Natural killer cell (primary cell): ENCODE data around the gene SLC28A2. TPM values are rescaled to one million over a fixed set of nuclear protein-coding genes. Genes with fewer than 3 reads are reported as not detected.
A peak's percentile ranks its signal among the peaks of the same experiment; 100 is the strongest.

Experiments used
- ATAC-seq, 3 donors: fragments of 150-1000 bp in 2 of 3; fragments of 200-7000 bp in 1 of 3; cut with Tn5 transposase; 1 replicate in 1 of 3; 2 replicates in 2 of 3; pipeline ENCODE4 v1.10.0; 2021; ENCODE audit warnings: mild to moderate bottlenecking in 2 of 3, moderate library complexity in 2 of 3
- DNase-seq, 2 donors: peaks; one replicate each; pipeline versions ENCODE4 v3.0.0 to v3.0.0-alpha.2; 2013 to 2021; ENCODE audit warnings: mixed read lengths in 1 of 2
- H3K27ac ChIP-seq: one replicate; pipeline ENCODE4 v1.5.1; 2013; ENCODE audit warnings: mild to moderate bottlenecking, low read length
- H3K27me3 ChIP-seq: one replicate; pipeline ENCODE4 v1.6.1; 2013; ENCODE audit warnings: low read length; ENCODE audit not compliant: control insufficient read depth, insufficient read depth
- H3K36me3 ChIP-seq: one replicate; pipeline ENCODE4 v1.6.1; 2013; ENCODE audit warnings: low read length; ENCODE audit not compliant: control insufficient read depth, insufficient read depth
- H3K4me1 ChIP-seq: one replicate; pipeline ENCODE4 v1.6.1; 2013; ENCODE audit warnings: low read length; ENCODE audit not compliant: control insufficient read depth, insufficient read depth
- H3K4me3 ChIP-seq: one replicate; pipeline ENCODE4 v1.5.1; 2013; ENCODE audit warnings: low read length
- H3K9me3 ChIP-seq: one replicate; pipeline ENCODE4 v1.6.1; 2013; ENCODE audit warnings: low read length; ENCODE audit not compliant: control insufficient read depth, insufficient read depth
- H3K27ac Mint-ChIP-seq, 2 donors: one replicate each; pipeline ENCODE4 v1.8.0; 2022; ENCODE audit warnings: mild to moderate bottlenecking in 2 of 2, mixed read lengths in 2 of 2, moderate library complexity in 1 of 2
- H3K27me3 Mint-ChIP-seq, 2 donors: one replicate each; pipeline ENCODE4 v1.8.0; 2022; ENCODE audit warnings: low read depth in 2 of 2, mixed read lengths in 2 of 2
- H3K36me3 Mint-ChIP-seq: one replicate; pipeline ENCODE4 v1.8.0; 2022; ENCODE audit warnings: mixed read lengths
- H3K4me1 Mint-ChIP-seq, 2 donors: one replicate each; pipeline ENCODE4 v1.8.0; 2022; ENCODE audit warnings: mixed read lengths in 2 of 2
- H3K4me3 Mint-ChIP-seq: one replicate; pipeline ENCODE4 v1.8.0; 2022; ENCODE audit warnings: mild to moderate bottlenecking, moderate library complexity, mixed read lengths
- H3K9me3 Mint-ChIP-seq, 2 donors: one replicate each; pipeline ENCODE4 v1.8.0; 2022; ENCODE audit warnings: mixed read lengths in 2 of 2
- CTCF ChIP-seq: fragments of 200-600 bp; IDR thresholded peaks from one replicate; pipeline ENCODE4 v1.8.0; 2022; ENCODE audit warnings: antibody characterized with exemption
- WGBS: methylation state at CpG from one replicate; pipeline ENCODE4 v1.1.7; 2013; ENCODE audit warnings: missing lambda C conversion rate; ENCODE audit not compliant: insufficient coverage; 5-methylcytosine and 5-hydroxymethylcytosine counted together
- intact Hi-C: fragments of 100-400 bp; cut with micrococcal nuclease; formaldehyde crosslinking; loops from one replicate; pipeline ENCODE4 v1.14.2; 2022
- total RNA-seq, 4 donors: library from RNA; stranded (reverse); fragments of 120-200 nt in 1 of 4; gene quantifications; one replicate each; pipeline versions ENCODE4 v1.2.3 to v1.2.4, GENCODE V29; 2013 to 2022

SLC28A2 gene
- total RNA-seq, 3 donors from 2014 or later (not counting 1 experiment from before 2014, with no cell fraction given), result not detected

GRCh38 chr15:45225506-45226273, 26.3 kb upstream of the SLC28A2 start:
- no peak for ATAC-seq

GRCh38 chr15:45228931-45229330, 23.1 kb upstream of the SLC28A2 start:
- Histone ChIP-seq H3K4me1 (no peaks in the 10 kb centered on the region), H3K36me3 (no peaks in the 10 kb centered on the region), H3K27ac (no peak overlapping the region), H3K9me3 (peaks cover 5% of the 10 kb centered on the region), H3K4me3 (no peak overlapping the region), H3K27me3 (no peaks in the 10 kb centered on the region)
- Mint-ChIP-seq H3K4me3 (no peak overlapping the region), H3K36me3 (no peaks in the 10 kb centered on the region), H3K9me3 (peaks cover 3 to 6% of the 10 kb centered on the region in 2 donors), H3K27me3 (peaks cover 21 to 28% of the 10 kb centered on the region in 2 donors), H3K27ac (no peak overlapping the region), H3K4me1 (no peaks in the 10 kb centered on the region)
- intact Hi-C loops, result no loop called here
- no peak for TF ChIP-seq CTCF
- DNase-seq (no peak), ATAC-seq (no peak)
- 73% methylated on average over 5 of the region's 5 CpGs for WGBS

More at GRCh38 chr15:45225506-45226273, 26.3 kb upstream of the SLC28A2 start:
- H3K36me3 ChIP-seq, result no peaks in the 10 kb centered on the region
- Mint-ChIP-seq H3K4me3 (no peak overlapping the region), H3K27me3 (peaks cover 31 to 43% of the 10 kb centered on the region in 2 donors), H3K36me3 (no peaks in the 10 kb centered on the region), H3K27ac (no peak overlapping the region), H3K9me3 (no peaks in the 10 kb centered on the region), H3K4me1 (no peaks in the 10 kb centered on the region)
- no peak overlapping the region for H3K27ac ChIP-seq
- WGBS, result 74% methylated on average over 8 of the region's 11 CpGs
- H3K4me1 ChIP-seq, result no peaks in the 10 kb centered on the region
- H3K27me3 ChIP-seq, result peaks cover 4% of the 10 kb centered on the region
- intact Hi-C loops, result no loop called here
- TF ChIP-seq CTCF, result no peak
- peak in 1 of 2 donors; percentile 15 for DNase-seq
- H3K4me3 ChIP-seq, result no peak overlapping the region
- no peaks in the 10 kb centered on the region for H3K9me3 ChIP-seq

GRCh38 chr15:45230245-45230965, 21.6 kb upstream of the SLC28A2 start:
- no peak for TF ChIP-seq CTCF
- H3K4me3 Mint-ChIP-seq, result no peak overlapping the region
- Histone ChIP-seq H3K4me1 (no peaks in the 10 kb centered on the region), H3K27ac (no peak overlapping the region), H3K4me3 (no peak overlapping the region), H3K27me3 (no peaks in the 10 kb centered on the region), H3K9me3 (peaks cover 18% of the 10 kb centered on the region), H3K36me3 (no peaks in the 10 kb centered on the region)
- WGBS, result 0% methylated on average over 1 of the region's 1 CpG
- peaks cover 3 to 11% of the 10 kb centered on the region in 2 donors for H3K9me3 Mint-ChIP-seq
- H3K27ac Mint-ChIP-seq, result no peak overlapping the region
- intact Hi-C loops, result no loop called here
- no peaks in the 10 kb centered on the region for H3K4me1 Mint-ChIP-seq
- peaks cover 13 to 20% of the 10 kb centered on the region in 2 donors for H3K27me3 Mint-ChIP-seq
- peaks cover 6% of the 10 kb centered on the region for H3K36me3 Mint-ChIP-seq
- DNase-seq (no peak), ATAC-seq (no peak)
